ENCODE results near the gene DIS3L2.
"Not testable (repeated sequence)": the region's sequence is repeated elsewhere in the genome, so short reads cannot be mapped to it uniquely, and the experiment has no call there.

Gene DIS3L2

DNA sequence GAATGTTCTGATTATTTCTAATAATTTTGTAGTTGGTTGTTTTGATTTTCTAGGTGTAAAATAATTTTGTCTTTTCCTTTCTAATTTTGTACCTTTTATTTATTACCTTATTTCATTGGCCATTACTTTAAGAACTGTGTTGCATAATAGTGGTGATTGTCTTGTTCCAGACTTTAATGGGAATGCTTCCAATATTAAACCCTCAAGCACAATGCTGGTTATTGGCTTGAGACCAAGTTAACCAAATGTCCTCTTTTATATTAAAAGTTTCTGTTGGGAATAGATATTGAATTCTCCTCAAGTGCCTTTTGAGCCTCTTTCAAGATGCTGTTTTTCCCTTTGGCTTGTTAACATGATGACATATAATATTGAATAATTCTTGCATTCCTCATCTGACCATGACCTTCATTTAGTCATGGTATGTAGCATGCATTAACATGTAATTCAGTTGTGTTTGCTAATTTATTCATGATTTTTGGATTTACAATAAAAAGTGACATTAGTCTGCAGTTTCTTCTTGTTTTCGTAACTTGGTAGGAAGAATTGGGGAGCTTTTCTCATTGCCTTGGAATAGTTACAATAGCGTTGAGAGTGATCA, 141.7 kb downstream of the DIS3L2 start:
- no peak for ATAC-seq (replicated peaks; ENCODE audit: extremely low read depth, poor library complexity, severe bottlenecking)
- H3K27me3 Mint-ChIP-seq: no peaks in the 10 kb centered on the region
- H3K27ac Mint-ChIP-seq (ENCODE audit: low read depth): no peak overlapping the region
- H3K36me3 Mint-ChIP-seq (ENCODE audit: insufficient read depth): no peaks in the 10 kb centered on the region
- no peaks in the 10 kb centered on the region for H3K9me3 Mint-ChIP-seq
- H3K4me3 Mint-ChIP-seq: no peak overlapping the region
- peaks cover 8% of the 10 kb centered on the region for H3K4me1 Mint-ChIP-seq
- no peak for DNase-seq (ENCODE audit: low spot score in 2 of 2)

DNA sequence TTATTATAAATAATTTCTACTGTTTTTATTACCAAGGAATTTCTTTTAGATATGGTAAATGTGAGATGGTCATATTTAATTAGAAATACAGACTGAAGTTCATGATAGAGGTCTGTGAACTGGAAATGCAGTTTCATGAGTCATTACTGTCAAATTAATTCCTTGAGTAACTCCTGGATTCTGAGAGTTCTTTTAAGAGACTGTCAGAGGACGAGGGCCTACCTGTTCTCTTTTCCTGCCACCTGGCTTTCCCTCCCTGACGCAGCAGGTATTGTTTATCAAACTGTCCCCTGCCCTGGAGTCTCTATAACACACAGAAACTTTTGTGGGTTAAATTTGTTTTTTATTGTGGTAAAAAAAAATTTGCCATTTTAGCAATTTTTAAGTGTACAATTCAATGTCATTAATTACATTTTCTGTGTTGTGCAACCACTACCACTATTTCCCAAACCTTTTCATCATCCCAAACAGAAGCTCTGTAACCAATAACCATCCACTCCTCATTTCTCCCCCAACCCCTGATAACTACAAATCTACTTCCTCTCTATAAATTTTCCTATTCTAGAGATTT, 142.6 kb downstream of the DIS3L2 start:
- Mint-ChIP-seq H3K27ac (ENCODE audit: low read depth) (no peak overlapping the region), H3K9me3 (no peaks in the 10 kb centered on the region), H3K4me1 (peaks cover 12% of the 10 kb centered on the region), H3K4me3 (no peak overlapping the region), H3K36me3 (ENCODE audit: insufficient read depth) (no peaks in the 10 kb centered on the region), H3K27me3 (no peaks in the 10 kb centered on the region)
- DNase-seq (ENCODE audit: low spot score in 2 of 2) (no peak), ATAC-seq (replicated peaks; ENCODE audit: extremely low read depth, poor library complexity, severe bottlenecking) (no peak)

DNA sequence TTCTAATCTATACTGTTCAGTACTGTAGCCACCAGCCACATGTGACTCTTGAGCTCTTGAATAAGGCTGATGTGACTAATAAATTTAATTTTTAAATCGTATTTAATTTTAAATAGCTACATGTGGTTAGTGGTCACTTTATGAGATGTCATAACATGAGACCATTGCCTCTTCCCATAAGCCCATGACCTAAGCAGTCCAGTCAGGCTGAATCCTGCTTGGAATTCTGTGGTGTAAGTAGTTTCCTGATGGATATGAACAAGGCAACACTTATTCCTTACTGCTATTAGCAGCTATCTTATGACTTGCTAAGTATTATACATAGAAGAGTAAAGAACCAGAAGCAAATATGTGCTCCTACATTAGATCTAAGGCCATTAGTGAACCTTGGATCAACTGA, 150.0 kb downstream of the DIS3L2 start:
- Mint-ChIP-seq H3K4me1 (peaks cover 17% of the 10 kb centered on the region), H3K9me3 (no peaks in the 10 kb centered on the region), H3K4me3 (no peak overlapping the region), H3K36me3 (ENCODE audit: insufficient read depth) (peaks cover 2% of the 10 kb centered on the region), H3K27me3 (no peaks in the 10 kb centered on the region), H3K27ac (ENCODE audit: low read depth) (no peak overlapping the region)
- ATAC-seq (replicated peaks; ENCODE audit: extremely low read depth, poor library complexity, severe bottlenecking) (no peak), DNase-seq (ENCODE audit: low spot score in 2 of 2) (no peak)

DNA sequence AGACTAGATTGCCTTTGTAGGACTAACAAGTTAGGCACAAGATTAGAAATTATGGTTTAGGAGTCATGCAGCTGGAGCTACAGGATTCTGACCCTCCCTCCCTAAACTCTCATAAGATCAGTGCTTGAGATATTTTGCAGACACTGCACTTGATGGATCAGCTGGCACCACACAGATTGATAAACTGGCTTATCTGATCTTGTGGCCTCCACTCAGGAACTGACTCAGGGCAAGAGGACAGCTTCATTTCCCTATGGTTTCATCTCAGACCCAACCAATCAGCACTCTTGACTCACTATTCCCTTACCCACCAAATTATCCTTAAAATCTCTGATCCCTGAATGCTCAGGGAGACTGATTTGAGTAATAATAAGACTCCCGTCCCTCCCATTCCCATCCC, 152.3 kb downstream of the DIS3L2 start:
- H3K9me3 Mint-ChIP-seq: no peaks in the 10 kb centered on the region
- no peak overlapping the region for H3K4me3 Mint-ChIP-seq
- no peak for DNase-seq (ENCODE audit: low spot score in 2 of 2)
- H3K4me1 Mint-ChIP-seq: peaks cover 11% of the 10 kb centered on the region
- peaks cover 2% of the 10 kb centered on the region for H3K36me3 Mint-ChIP-seq (ENCODE audit: insufficient read depth)
- ATAC-seq (replicated peaks; ENCODE audit: extremely low read depth, poor library complexity, severe bottlenecking): no peak
- peak overlapping the region; percentile 29 for H3K27ac Mint-ChIP-seq (ENCODE audit: low read depth)
- H3K27me3 Mint-ChIP-seq: no peaks in the 10 kb centered on the region

DNA sequence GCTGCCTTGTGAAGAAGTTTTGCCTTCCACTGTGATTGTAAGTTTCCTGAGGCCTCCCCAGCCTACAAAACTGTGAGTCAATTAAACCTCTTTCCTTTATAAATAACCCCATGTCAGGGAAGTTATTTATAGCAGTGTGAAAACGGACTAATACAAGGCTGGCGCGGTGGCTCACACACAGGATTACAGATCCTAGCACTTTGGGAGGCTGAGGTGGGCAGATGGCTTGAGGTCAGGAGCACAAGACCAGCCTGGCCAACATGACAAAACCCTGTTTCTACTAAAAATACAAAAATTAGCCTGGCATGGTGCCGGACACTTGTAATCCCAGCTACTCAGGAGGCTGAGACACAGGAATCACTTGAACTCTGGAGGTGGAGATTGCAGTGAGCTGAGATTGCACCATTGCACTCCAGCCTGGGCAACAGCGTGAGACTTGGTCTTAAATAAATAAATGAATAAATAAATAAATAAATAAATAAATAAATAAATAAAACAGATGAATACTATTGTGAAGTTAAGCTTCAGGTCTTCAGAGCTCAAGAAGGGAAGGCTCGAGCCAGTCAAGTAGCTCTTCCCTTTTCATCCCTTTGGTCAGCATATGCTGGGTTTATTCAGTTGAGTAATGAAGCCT, 154.3 kb downstream of the DIS3L2 start:
- not testable (repeated sequence) for H3K9me3 Mint-ChIP-seq; ATAC-seq (replicated peaks; ENCODE audit: extremely low read depth, poor library complexity, severe bottlenecking); H3K36me3 Mint-ChIP-seq (ENCODE audit: insufficient read depth); H3K27ac Mint-ChIP-seq (ENCODE audit: low read depth); H3K27me3 Mint-ChIP-seq; H3K4me3 Mint-ChIP-seq; DNase-seq (ENCODE audit: low spot score in 2 of 2)
- peaks cover 11% of the 10 kb centered on the region for H3K4me1 Mint-ChIP-seq

DNA sequence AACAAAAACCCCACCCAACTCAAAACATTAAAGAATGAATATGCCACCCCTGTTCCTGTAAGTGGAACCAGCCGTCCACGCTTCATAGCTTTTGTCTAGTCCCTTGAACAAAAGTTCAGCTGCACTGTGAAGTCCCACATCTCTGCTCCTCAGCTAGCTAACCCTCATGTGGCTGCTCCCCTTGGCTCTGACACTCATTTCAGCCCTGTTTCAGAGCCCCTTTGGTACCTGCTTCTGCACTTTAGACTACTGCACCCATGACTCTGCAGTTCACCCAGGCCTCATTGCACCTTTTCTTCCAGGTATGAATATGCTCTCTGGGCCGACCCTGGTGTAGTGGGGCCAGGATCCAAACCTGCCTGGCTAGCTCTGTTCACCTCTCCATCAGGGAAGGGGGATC, 155.3 kb downstream of the DIS3L2 start:
- Mint-ChIP-seq H3K27me3 (no peaks in the 10 kb centered on the region), H3K27ac (ENCODE audit: low read depth) (no peak overlapping the region)

DNA sequence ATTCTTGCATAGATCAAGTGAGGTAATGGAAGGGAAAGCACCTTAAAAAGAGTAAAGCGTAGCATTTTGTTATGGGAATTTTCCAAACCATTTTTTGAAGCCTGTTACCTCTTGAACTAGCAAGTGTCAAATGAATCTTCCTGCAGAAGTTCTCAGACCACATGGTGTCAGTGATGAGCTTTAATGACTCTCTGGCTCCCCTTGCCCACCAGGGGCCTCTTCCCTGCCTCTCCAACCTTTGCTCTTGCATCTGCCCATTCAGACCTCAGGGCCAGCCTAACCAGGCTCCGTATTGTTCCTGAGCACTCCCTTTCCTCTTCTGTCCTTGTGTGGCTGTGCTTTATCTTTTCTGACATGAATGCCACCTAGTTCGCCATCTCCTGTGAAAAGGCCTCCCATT, 155.9 kb downstream of the DIS3L2 start:
- Mint-ChIP-seq H3K9me3 (no peaks in the 10 kb centered on the region), H3K36me3 (ENCODE audit: insufficient read depth) (peaks cover 5% of the 10 kb centered on the region), H3K27ac (ENCODE audit: low read depth) (no peak overlapping the region)

More for the DNA sequence above, 155.3 kb downstream of the DIS3L2 start:
- no peak overlapping the region for H3K4me3 Mint-ChIP-seq
- peaks cover 11% of the 10 kb centered on the region for H3K4me1 Mint-ChIP-seq
- peaks cover 5% of the 10 kb centered on the region for H3K36me3 Mint-ChIP-seq (ENCODE audit: insufficient read depth)
- ATAC-seq (replicated peaks; ENCODE audit: extremely low read depth, poor library complexity, severe bottlenecking) (no peak), DNase-seq (ENCODE audit: low spot score in 2 of 2) (no peak)
- H3K9me3 Mint-ChIP-seq: no peaks in the 10 kb centered on the region

DNA sequence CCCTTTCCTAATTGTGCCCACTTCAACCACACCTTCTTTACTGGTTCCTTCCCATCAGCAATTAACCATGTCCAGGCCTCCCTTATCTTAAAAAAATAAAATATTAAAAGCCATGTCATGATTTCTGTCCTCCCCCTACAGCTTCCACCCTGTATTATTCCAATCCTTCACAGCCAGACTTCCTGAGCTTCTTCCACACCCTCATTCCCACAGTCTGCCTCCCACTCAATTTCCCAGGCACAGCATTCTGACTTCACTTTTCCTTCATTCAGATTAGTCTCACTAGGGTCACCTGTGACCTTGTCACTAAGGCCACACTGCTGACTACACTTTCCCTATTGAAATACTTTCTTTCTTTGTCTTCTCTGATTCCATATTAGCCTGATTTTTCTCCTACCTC, 159.4 kb downstream of the DIS3L2 start:
- Mint-ChIP-seq H3K9me3 (no peaks in the 10 kb centered on the region), H3K4me1 (no peaks in the 10 kb centered on the region), H3K27ac (ENCODE audit: low read depth) (no peak overlapping the region), H3K36me3 (ENCODE audit: insufficient read depth) (peaks cover 4% of the 10 kb centered on the region), H3K4me3 (no peak overlapping the region), H3K27me3 (no peaks in the 10 kb centered on the region)
- ATAC-seq (replicated peaks; ENCODE audit: extremely low read depth, poor library complexity, severe bottlenecking): no peak
- DNase-seq (ENCODE audit: low spot score in 2 of 2): no peak

More for the DNA sequence above, 155.9 kb downstream of the DIS3L2 start:
- DNase-seq (ENCODE audit: low spot score in 2 of 2) (no peak), ATAC-seq (replicated peaks; ENCODE audit: extremely low read depth, poor library complexity, severe bottlenecking) (no peak)
- Mint-ChIP-seq H3K4me3 (no peak overlapping the region), H3K4me1 (peaks cover 9% of the 10 kb centered on the region), H3K27me3 (no peaks in the 10 kb centered on the region)

DNA sequence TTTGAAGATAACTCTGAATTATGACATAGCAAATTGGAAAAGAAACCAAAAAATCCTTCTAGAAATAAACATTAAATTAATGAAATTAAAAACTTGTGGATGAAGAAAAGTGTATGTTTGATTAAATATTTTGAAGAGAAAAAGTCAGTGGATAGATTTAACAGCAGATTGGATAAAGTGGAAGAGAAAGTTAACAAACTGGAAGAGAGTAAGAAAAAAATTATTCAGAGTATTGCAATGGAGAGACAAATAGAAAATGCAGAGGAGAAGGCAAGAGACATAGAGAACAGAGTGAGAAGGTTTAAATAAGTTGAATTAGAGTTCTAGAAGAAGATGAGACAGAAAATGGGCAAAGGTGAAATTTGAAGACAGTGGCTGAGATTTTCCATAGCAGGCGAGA, 162.8 kb downstream of the DIS3L2 start:
- no peak for ATAC-seq (replicated peaks; ENCODE audit: extremely low read depth, poor library complexity, severe bottlenecking)
- H3K27ac Mint-ChIP-seq (ENCODE audit: low read depth): peak overlapping the region; percentile 66
- no peaks in the 10 kb centered on the region for H3K9me3 Mint-ChIP-seq
- H3K4me3 Mint-ChIP-seq: no peak overlapping the region
- no peaks in the 10 kb centered on the region for H3K27me3 Mint-ChIP-seq
- no peak for DNase-seq (ENCODE audit: low spot score in 2 of 2)
- peaks cover 5% of the 10 kb centered on the region for H3K4me1 Mint-ChIP-seq
- H3K36me3 Mint-ChIP-seq (ENCODE audit: insufficient read depth): peaks cover 2% of the 10 kb centered on the region

DNA sequence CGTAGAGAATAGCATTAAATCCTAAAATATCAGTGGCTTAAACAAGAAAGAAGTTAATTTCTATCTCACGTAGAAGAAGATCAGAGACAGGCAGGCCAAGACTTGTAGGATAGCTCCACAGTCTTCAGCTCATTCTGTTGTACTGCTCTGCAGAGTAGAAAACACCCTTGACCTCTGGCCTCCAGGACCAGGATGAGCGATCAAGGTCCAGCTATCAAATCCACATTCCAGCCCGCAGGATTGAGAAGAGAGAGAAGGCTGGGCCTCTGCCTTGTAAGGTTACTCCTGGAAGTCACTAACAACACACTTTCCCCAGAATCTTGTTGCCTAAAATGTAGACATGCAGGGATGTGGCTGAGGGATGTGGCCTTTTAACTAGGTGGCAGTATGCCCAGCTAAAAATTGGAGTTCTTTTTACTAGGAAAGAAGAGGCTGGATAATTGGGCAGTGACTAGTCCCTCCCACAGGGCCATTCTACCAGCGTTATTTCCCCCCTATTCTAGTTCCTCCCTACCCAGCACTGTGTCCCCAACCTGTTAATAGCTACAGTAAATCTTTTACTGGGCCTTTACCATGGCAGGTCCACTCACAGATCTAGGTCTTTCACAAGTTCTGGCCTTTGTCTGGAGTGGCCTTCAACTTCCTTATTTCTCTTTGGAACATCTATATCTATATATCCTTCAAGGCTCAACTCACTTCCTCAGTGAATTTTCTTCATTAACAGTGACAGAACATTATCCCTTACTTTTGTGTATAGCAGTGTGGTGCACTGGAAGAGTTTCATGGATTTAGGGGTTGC, 165.0 kb downstream of the DIS3L2 start:
- no peak for ATAC-seq (replicated peaks; ENCODE audit: extremely low read depth, poor library complexity, severe bottlenecking)
- H3K4me3 Mint-ChIP-seq: no peak overlapping the region
- no peaks in the 10 kb centered on the region for H3K9me3 Mint-ChIP-seq
- H3K4me1 Mint-ChIP-seq: peaks cover 5% of the 10 kb centered on the region
- H3K27me3 Mint-ChIP-seq: no peaks in the 10 kb centered on the region
- H3K27ac Mint-ChIP-seq (ENCODE audit: low read depth): no peak overlapping the region
- H3K36me3 Mint-ChIP-seq (ENCODE audit: insufficient read depth): peaks cover 6% of the 10 kb centered on the region
- DNase-seq (ENCODE audit: low spot score in 2 of 2): no peak

DNA sequence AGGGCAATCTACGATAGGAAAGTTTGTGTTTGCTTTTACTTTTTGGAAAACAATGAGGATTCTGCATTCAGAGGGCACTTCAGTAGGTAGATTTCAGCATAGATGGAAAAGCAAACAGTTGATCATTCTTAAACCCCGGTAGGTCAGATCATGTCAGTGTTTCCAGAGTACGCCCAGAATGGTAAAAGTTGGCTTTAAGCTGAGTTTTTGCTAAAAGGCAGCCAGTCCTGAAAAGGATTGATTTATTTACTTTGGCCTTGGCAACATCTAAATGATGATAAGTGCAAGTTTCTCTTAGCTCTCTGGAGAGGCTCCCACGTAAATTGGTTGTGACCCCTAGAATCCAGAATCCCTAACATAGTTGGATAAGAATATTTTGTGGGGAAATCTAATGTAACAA, 168.0 kb downstream of the DIS3L2 start:
- peaks cover 11% of the 10 kb centered on the region for H3K36me3 Mint-ChIP-seq (ENCODE audit: insufficient read depth)
- H3K4me3 Mint-ChIP-seq: no peak overlapping the region
- no peaks in the 10 kb centered on the region for H3K27me3 Mint-ChIP-seq
- ATAC-seq (replicated peaks; ENCODE audit: extremely low read depth, poor library complexity, severe bottlenecking) (no peak), DNase-seq (ENCODE audit: low spot score in 2 of 2) (no peak)
- H3K9me3 Mint-ChIP-seq: no peaks in the 10 kb centered on the region
- peaks cover 5% of the 10 kb centered on the region for H3K4me1 Mint-ChIP-seq
- no peak overlapping the region for H3K27ac Mint-ChIP-seq (ENCODE audit: low read depth)

DNA sequence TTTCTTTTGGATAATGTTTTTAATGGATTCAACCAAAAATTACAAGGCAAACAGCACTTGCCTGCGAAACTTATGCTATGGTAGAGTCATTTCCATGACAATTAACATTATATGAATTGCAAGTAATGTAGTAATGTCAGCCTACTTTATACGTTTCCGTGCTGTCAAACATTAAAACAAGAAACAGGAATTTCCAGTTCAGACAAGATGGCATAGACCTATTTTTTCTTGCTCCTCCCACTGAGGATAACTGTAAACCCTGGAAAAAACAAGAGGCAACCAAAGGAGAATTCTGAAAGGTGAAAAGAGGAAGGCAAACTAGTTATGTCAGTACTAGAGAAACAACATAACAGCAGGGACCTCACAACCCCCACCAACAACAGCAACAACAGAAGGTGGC, 170.7 kb downstream of the DIS3L2 start:
- Mint-ChIP-seq H3K36me3 (ENCODE audit: insufficient read depth) (peaks cover 11% of the 10 kb centered on the region), H3K27me3 (no peaks in the 10 kb centered on the region), H3K27ac (ENCODE audit: low read depth) (no peak overlapping the region), H3K4me1 (no peaks in the 10 kb centered on the region), H3K9me3 (no peaks in the 10 kb centered on the region), H3K4me3 (no peak overlapping the region)
- no peak for DNase-seq (ENCODE audit: low spot score in 2 of 2)
- no peak for ATAC-seq (replicated peaks; ENCODE audit: extremely low read depth, poor library complexity, severe bottlenecking)

DNA sequence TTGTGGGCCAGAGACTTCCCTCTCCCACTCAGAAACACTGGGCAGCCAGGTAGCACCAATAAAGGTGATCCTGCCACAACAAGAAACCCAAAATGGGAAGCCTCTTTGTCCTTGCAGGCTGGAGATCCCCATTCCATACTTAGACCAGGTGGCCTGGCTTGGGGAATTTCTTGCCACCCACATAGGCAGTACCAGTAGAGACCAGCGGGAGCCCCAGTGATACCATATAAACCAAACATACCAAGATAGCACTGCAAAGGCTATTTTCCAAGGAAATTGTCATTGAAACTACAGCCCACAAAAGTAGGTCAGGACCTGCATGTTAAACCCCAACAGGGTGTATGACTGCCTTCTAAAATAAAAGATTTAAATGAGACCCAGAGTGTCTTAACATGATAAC, 171.6 kb downstream of the DIS3L2 start:
- Mint-ChIP-seq H3K27ac (ENCODE audit: low read depth) (no peak overlapping the region), H3K4me1 (no peaks in the 10 kb centered on the region), H3K9me3 (no peaks in the 10 kb centered on the region), H3K4me3 (no peak overlapping the region), H3K36me3 (ENCODE audit: insufficient read depth) (peaks cover 11% of the 10 kb centered on the region), H3K27me3 (no peaks in the 10 kb centered on the region)
- no peak for DNase-seq (ENCODE audit: low spot score in 2 of 2)
- ATAC-seq (replicated peaks; ENCODE audit: extremely low read depth, poor library complexity, severe bottlenecking): no peak
